ENCODE data around the gene CRELD2.

DNA sequence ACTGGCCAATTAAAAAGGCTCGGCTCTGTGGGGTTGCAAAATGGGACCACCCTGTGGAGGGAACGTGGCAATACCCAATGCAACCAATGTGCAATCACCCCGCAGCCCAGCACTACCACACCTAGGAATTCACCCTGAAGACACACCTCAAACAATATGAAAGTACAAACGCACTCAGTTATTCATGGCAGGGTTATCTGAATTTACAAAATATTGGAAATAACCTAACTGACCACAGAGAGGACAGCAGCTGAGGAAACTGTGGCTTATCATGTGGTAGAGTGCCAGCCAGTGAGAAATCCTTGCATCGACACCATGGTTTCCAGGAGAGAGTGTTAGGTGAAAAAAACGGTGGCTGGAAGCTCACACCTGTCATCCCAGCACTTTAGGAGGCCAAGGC is 18.9 kb upstream of the CRELD2 start:
- TF ChIP-seq POLR2AphosphoS5 (IDR thresholded peaks at IDR 0.05; ENCODE audit: low read depth, low read length) = no peak
- TF ChIP-seq RXRA (IDR thresholded peaks at IDR 0.05; ENCODE audit: insufficient read depth, low read depth, low read length) = no peak
- TF ChIP-seq, protein P1, sequence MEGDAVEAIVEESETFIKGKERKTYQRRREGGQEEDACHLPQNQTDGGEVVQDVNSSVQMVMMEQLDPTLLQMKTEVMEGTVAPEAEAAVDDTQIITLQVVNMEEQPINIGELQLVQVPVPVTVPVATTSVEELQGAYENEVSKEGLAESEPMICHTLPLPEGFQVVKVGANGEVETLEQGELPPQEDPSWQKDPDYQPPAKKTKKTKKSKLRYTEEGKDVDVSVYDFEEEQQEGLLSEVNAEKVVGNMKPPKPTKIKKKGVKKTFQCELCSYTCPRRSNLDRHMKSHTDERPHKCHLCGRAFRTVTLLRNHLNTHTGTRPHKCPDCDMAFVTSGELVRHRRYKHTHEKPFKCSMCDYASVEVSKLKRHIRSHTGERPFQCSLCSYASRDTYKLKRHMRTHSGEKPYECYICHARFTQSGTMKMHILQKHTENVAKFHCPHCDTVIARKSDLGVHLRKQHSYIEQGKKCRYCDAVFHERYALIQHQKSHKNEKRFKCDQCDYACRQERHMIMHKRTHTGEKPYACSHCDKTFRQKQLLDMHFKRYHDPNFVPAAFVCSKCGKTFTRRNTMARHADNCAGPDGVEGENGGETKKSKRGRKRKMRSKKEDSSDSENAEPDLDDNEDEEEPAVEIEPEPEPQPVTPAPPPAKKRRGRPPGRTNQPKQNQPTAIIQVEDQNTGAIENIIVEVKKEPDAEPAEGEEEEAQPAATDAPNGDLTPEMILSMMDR (IDR thresholded peaks at IDR 0.05; ENCODE audit: control extremely low read depth in 1 of 3, insufficient read depth in 1 of 3, low read depth in 1 of 3, low read length in 3 of 3) = no peak
- no peak for TF ChIP-seq YY1 (IDR thresholded peaks at IDR 0.05; ENCODE audit: low read depth, low read length)
- no peak for TF ChIP-seq POLR2A (IDR thresholded peaks at IDR 0.05; ENCODE audit: control extremely low read depth in 1 of 2, low read depth in 2 of 2, low read length in 2 of 2)
- TF ChIP-seq, protein P2, sequence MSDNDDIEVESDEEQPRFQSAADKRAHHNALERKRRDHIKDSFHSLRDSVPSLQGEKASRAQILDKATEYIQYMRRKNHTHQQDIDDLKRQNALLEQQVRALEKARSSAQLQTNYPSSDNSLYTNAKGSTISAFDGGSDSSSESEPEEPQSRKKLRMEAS (IDR thresholded peaks at IDR 0.05) = no peak
- TF ChIP-seq JUND (IDR thresholded peaks at IDR 0.05; ENCODE audit: low read length) = no peak
- TF ChIP-seq EZH2 (IDR thresholded peaks at IDR 0.05; ENCODE audit: low read depth, low read length, severe bottlenecking) = no peak
- TF ChIP-seq SIN3A (conservative IDR thresholded peaks at IDR 0.05 in 1 of 2, IDR thresholded peaks at IDR 0.05 in 1 of 2; ENCODE audit: low read depth in 1 of 2, low read length in 2 of 2) = no peak
- no peak for TF ChIP-seq SP1 (IDR thresholded peaks at IDR 0.05; ENCODE audit: low read depth, low read length)
